Measurements from ENCODE around the gene AFAP1. TPM values are rescaled to one million over a fixed set of nuclear protein-coding genes. Genes with fewer than 3 reads are reported as not detected.

AFAP1 gene
- total and polyA plus RNA-seq, 2 of the 4 experiments (the other 2 are of a cell fraction): 48.2 to 80.9 TPM

DNA sequence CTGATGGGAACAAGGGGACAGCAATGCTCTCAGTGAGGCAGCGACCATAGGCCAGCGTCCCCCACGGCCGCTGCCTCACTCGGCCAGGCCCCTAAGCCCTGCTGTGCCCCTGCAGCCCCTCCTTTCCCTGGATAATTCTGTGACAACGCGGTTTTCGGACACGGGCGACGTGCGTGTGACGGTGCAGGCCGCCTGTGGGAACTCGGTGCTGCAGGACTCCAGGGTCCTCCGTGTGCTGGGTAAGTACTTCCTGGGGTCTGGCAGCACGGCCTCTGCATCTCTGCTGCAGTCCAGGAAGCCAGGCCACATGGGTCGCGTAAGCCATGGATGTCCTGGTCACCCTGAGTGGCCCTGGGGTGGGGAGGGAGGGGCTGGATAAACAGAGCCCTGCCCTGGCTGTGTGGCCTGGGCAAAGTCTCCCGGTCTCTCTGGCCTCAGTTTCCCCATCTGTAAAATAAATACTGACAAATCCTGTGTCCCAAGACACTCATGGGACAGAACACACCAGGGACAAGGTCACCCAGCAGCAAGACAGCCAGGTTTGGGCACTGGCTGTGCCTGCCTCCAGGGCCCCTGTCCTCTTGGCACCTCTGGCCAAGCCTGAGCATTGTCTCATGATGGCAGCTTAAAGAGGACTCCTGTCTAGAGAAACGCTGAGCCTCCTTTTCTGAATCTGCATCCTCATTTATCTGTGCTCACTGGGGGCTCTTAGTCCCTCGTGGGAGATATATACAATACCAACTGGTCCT lies 212.8 kb downstream of the AFAP1 start:
- no TSS peak for BruUV-seq (replicated peaks)
- TF ChIP-seq RFX5 (IDR thresholded peaks at IDR 0.05; ENCODE audit: low read depth, low read length) (no peak), SMC3 (IDR thresholded peaks at IDR 0.05; ENCODE audit: low read depth, low read length) (no peak), CEBPB (IDR thresholded peaks at IDR 0.05; ENCODE audit: low read depth, low read length) (no peak), NFE2L2 (IDR thresholded peaks at IDR 0.05; ENCODE audit: low read depth, low read length) (no peak), CHD1 (IDR thresholded peaks at IDR 0.05; ENCODE audit: low read depth, low read length) (no peak), MXI1 (IDR thresholded peaks at IDR 0.05; ENCODE audit: borderline replicate concordance, low read depth, low read length) (no peak), BHLHE40 (IDR thresholded peaks at IDR 0.05; ENCODE audit: low read depth, low read length) (no peak), MAFK (IDR thresholded peaks at IDR 0.05; ENCODE audit: low read depth, low read length) (no peak), MAZ (IDR thresholded peaks at IDR 0.05; ENCODE audit: borderline replicate concordance, low read depth, low read length) (no peak), FOS (IDR thresholded peaks at IDR 0.05; ENCODE audit: low read depth, low read length) (no peak), RAD21 (IDR thresholded peaks at IDR 0.05; ENCODE audit: low read length) (no peak), POLR2A (IDR thresholded peaks at IDR 0.05; ENCODE audit: low read depth, low read length) (no peak), RCOR1 (IDR thresholded peaks at IDR 0.05; ENCODE audit: insufficient replicate concordance, low read length) (no peak)
- TF ChIP-seq, protein P1, sequence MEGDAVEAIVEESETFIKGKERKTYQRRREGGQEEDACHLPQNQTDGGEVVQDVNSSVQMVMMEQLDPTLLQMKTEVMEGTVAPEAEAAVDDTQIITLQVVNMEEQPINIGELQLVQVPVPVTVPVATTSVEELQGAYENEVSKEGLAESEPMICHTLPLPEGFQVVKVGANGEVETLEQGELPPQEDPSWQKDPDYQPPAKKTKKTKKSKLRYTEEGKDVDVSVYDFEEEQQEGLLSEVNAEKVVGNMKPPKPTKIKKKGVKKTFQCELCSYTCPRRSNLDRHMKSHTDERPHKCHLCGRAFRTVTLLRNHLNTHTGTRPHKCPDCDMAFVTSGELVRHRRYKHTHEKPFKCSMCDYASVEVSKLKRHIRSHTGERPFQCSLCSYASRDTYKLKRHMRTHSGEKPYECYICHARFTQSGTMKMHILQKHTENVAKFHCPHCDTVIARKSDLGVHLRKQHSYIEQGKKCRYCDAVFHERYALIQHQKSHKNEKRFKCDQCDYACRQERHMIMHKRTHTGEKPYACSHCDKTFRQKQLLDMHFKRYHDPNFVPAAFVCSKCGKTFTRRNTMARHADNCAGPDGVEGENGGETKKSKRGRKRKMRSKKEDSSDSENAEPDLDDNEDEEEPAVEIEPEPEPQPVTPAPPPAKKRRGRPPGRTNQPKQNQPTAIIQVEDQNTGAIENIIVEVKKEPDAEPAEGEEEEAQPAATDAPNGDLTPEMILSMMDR (conservative IDR thresholded peaks at IDR 0.05; ENCODE audit: low read depth, low read length): no peak
- TF ChIP-seq, protein P2, sequence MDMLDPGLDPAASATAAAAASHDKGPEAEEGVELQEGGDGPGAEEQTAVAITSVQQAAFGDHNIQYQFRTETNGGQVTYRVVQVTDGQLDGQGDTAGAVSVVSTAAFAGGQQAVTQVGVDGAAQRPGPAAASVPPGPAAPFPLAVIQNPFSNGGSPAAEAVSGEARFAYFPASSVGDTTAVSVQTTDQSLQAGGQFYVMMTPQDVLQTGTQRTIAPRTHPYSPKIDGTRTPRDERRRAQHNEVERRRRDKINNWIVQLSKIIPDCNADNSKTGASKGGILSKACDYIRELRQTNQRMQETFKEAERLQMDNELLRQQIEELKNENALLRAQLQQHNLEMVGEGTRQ (IDR thresholded peaks at IDR 0.05; ENCODE audit: low read depth, low read length): no peak
- TF ChIP-seq, protein P3, sequence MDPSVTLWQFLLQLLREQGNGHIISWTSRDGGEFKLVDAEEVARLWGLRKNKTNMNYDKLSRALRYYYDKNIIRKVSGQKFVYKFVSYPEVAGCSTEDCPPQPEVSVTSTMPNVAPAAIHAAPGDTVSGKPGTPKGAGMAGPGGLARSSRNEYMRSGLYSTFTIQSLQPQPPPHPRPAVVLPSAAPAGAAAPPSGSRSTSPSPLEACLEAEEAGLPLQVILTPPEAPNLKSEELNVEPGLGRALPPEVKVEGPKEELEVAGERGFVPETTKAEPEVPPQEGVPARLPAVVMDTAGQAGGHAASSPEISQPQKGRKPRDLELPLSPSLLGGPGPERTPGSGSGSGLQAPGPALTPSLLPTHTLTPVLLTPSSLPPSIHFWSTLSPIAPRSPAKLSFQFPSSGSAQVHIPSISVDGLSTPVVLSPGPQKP (IDR thresholded peaks at IDR 0.05; ENCODE audit: borderline replicate concordance, low read depth, low read length): no peak

More for the DNA sequence above, 212.8 kb downstream of the AFAP1 start:
- Histone ChIP-seq H4K8ac (ENCODE audit: low read depth in 2 of 2, low read length in 2 of 2) (no peak overlapping the region), H2BK120ac (ENCODE audit: low read depth, low read length) (no peak overlapping the region), H3K36me3 (ENCODE audit: control insufficient read depth, insufficient read depth, low read length) (no peaks in the 10 kb centered on the region), H4K5ac (ENCODE audit: low read depth, low read length) (no peak overlapping the region), H4K20me1 (ENCODE audit: insufficient read depth, low read length) (no peaks in the 10 kb centered on the region), H3K23ac (ENCODE audit: low read depth, low read length) (no peak overlapping the region), H3K27ac (ENCODE audit: insufficient read depth, low read length) (no peak overlapping the region), H3K4me3 (ENCODE audit: insufficient read depth, low read depth, low read length) (no peak overlapping the region), H3K56ac (ENCODE audit: extremely low read depth, insufficient read depth, low read length) (no peak overlapping the region), H2BK15ac (ENCODE audit: low read depth, low read length) (no peak overlapping the region), H2AK9ac (replicated peaks; ENCODE audit: low read depth, low read length, poor library complexity) (no peak overlapping the region), H3K9ac (ENCODE audit: low read depth, low read length) (no peak overlapping the region), H2AK5ac (ENCODE audit: low read depth, low read length) (no peak overlapping the region), H3K4ac (ENCODE audit: low read depth, low read length) (no peak overlapping the region), H4K91ac (ENCODE audit: insufficient read depth, low read depth, low read length) (no peak overlapping the region), H3K79me1 (ENCODE audit: low read depth in 1 of 2, low read length in 2 of 2) (no peaks in the 10 kb centered on the region), H2AFZ (replicated peaks; ENCODE audit: low read length, poor library complexity) (no peak overlapping the region), H3K4me2 (ENCODE audit: low read depth, low read length) (no peak overlapping the region), H3K9me1 (ENCODE audit: insufficient read depth, low read length) (no peaks in the 10 kb centered on the region), H2BK5ac (ENCODE audit: low read depth, low read length, poor library complexity, severe bottlenecking) (no peak overlapping the region), H2BK20ac (ENCODE audit: low read depth, low read length) (no peak overlapping the region), H3K4me1 (ENCODE audit: control insufficient read depth, insufficient read depth, low read length) (no peaks in the 10 kb centered on the region), H3K27me3 (ENCODE audit: control insufficient read depth, insufficient read depth, low read length) (peaks cover 8% of the 10 kb centered on the region), H3K14ac (replicated peaks; ENCODE audit: low read depth, low read length) (no peak overlapping the region), H3K9me3 (ENCODE audit: control insufficient read depth, insufficient read depth, low read length) (no peaks in the 10 kb centered on the region), H3K18ac (ENCODE audit: low read depth, low read length) (no peak overlapping the region)
- ATAC-seq (ENCODE audit: low read depth) (no peak), DNase-seq (no peak)
- CTCF ChIA-PET: interaction anchor here (0.7 kb wide), 1 partner anchor 1219 kb away, joined by 4 read pairs; no protein-coding TSS in a partner anchor
- intact Hi-C loops (cut with micrococcal nuclease) (no loop called here), in situ Hi-C loops (cut with MboI; ENCODE audit: low sequenced_read_pairs) (loop anchor here (10.0 kb wide), 1 partner anchor 532 kb away; the partner anchor contains the start of gene SORCS2), dilution Hi-C loops (cut with HindIII; ENCODE audit: low sequenced_read_pairs, unreplicated experiment) (no loop called here)
- POLR2A ChIA-PET (ENCODE audit: unreplicated experiment): no interaction called here
- WGBS, 2 experiments (ENCODE audit: extremely low coverage in 2 of 2, insufficient read length in 1 of 2): 80% methylated on average over 2 of the region's 22 CpGs; no CpG with 5 or more reads in 1 of the 2 experiments

Measured in IMR-90 (cell line).